GM21619 (cell line): ENCODE results near the gene SELE.
"Not testable (repeated sequence)": the region's sequence is repeated elsewhere in the genome, so short reads cannot be mapped to it uniquely, and the experiment has no call there.

Experiments
- ATAC-seq: cut with Tn5 transposase; IDR thresholded peaks from one replicate; pipeline ENCODE4 v1.9.1; 2021; ENCODE audit not compliant: unreplicated experiment

SELE gene

GRCh38 chr1:169689395-169689794 is 44.5 kb downstream of the SELE start:
- no peak for ATAC-seq

GRCh38 chr1:169688377-169688776 is 45.5 kb downstream of the SELE start:
- ATAC-seq = not testable (repeated sequence)

- ATAC-seq = no peak
Measured at GRCh38 chr1:169683661-169684060, 50.2 kb downstream of the SELE start.

GRCh38 chr1:169683168-169683567 is 50.7 kb downstream of the SELE start:
- ATAC-seq = not testable (repeated sequence)

- no peak for ATAC-seq
Measured at GRCh38 chr1:169682071-169682470, 51.8 kb downstream of the SELE start.

- ATAC-seq = peak; percentile 31
Measured at GRCh38 chr1:169681140-169681539, 52.7 kb downstream of the SELE start.

GRCh38 chr1:169680377-169681019 is 53.4 kb downstream of the SELE start:
- ATAC-seq = peak; percentile 62

- no peak for ATAC-seq
Measured at GRCh38 chr1:169679692-169680091, 54.2 kb downstream of the SELE start.

- ATAC-seq = no peak
Measured at GRCh38 chr1:169676001-169676400, 57.9 kb downstream of the SELE start.
